Measurements from ENCODE around the gene PSG7.
"Not testable (repeated sequence)": the region's sequence is repeated elsewhere in the genome, so short reads cannot be mapped to it uniquely, and the experiment has no call there.

Gene PSG7

GRCh38 chr19:42961119-42961518 lies 24.1 kb upstream of the PSG7 start:
- Histone ChIP-seq H3K36me3 (ENCODE audit: low read length) (no peaks in the 10 kb centered on the region), H3F3A (ENCODE audit: insufficient read depth) (no peaks in the 10 kb centered on the region), H3K4me3 (ENCODE audit: insufficient read depth, low read length, poor library complexity, severe bottlenecking) (no peak overlapping the region), H3K4me2 (ENCODE audit: low read depth, low read length, poor library complexity, severe bottlenecking) (no peak overlapping the region), H3K9ac (ENCODE audit: low read length) (no peak overlapping the region), H3K27me3 (ENCODE audit: low read length) (no peaks in the 10 kb centered on the region), H3K9me2 (replicated peaks; ENCODE audit: insufficient read depth, low read length) (no peaks in the 10 kb centered on the region), H2AFZ (ENCODE audit: low read depth, low read length, severe bottlenecking) (no peak overlapping the region), H3K9me3 (ENCODE audit: insufficient read depth, low read length) (no peaks in the 10 kb centered on the region), H3K79me2 (ENCODE audit: insufficient read depth, low read length) (no peaks in the 10 kb centered on the region), H4K20me1 (ENCODE audit: low read depth, low read length) (no peaks in the 10 kb centered on the region), H3K27ac (ENCODE audit: low read depth, low read length) (no peak overlapping the region)
- TF ChIP-seq EZH2phosphoT487 (conservative IDR thresholded peaks at IDR 0.05; ENCODE audit: low read length) (no peak), CTCF (IDR thresholded peaks at IDR 0.05; ENCODE audit: insufficient read depth, low read length, poor library complexity, severe bottlenecking) (no peak)

GRCh38 chr19:42952126-42952525 lies 15.1 kb upstream of the PSG7 start:
- H2AFZ ChIP-seq (ENCODE audit: low read depth, low read length, severe bottlenecking); H3K4me3 ChIP-seq (ENCODE audit: insufficient read depth, low read length, poor library complexity, severe bottlenecking); H3K4me2 ChIP-seq (ENCODE audit: low read depth, low read length, poor library complexity, severe bottlenecking); H3K9ac ChIP-seq (ENCODE audit: low read length); H3K27me3 ChIP-seq (ENCODE audit: low read length); H3K27ac ChIP-seq (ENCODE audit: low read depth, low read length); H3K9me3 ChIP-seq (ENCODE audit: insufficient read depth, low read length); H3F3A ChIP-seq (ENCODE audit: insufficient read depth); H3K9me2 ChIP-seq (replicated peaks; ENCODE audit: insufficient read depth, low read length); H4K20me1 ChIP-seq (ENCODE audit: low read depth, low read length); H3K36me3 ChIP-seq (ENCODE audit: low read length); H3K79me2 ChIP-seq (ENCODE audit: insufficient read depth, low read length): not testable (repeated sequence)

GRCh38 chr19:42951476-42951875 lies 14.5 kb upstream of the PSG7 start:
- not testable (repeated sequence) for H3K79me2 ChIP-seq (ENCODE audit: insufficient read depth, low read length); H3F3A ChIP-seq (ENCODE audit: insufficient read depth); H2AFZ ChIP-seq (ENCODE audit: low read depth, low read length, severe bottlenecking); H3K27ac ChIP-seq (ENCODE audit: low read depth, low read length); H3K9me2 ChIP-seq (replicated peaks; ENCODE audit: insufficient read depth, low read length); H3K27me3 ChIP-seq (ENCODE audit: low read length); H3K9me3 ChIP-seq (ENCODE audit: insufficient read depth, low read length); H3K4me3 ChIP-seq (ENCODE audit: insufficient read depth, low read length, poor library complexity, severe bottlenecking); H3K4me2 ChIP-seq (ENCODE audit: low read depth, low read length, poor library complexity, severe bottlenecking); H3K9ac ChIP-seq (ENCODE audit: low read length); H3K36me3 ChIP-seq (ENCODE audit: low read length); H4K20me1 ChIP-seq (ENCODE audit: low read depth, low read length)

GRCh38 chr19:42942187-42942789 lies 5.3 kb upstream of the PSG7 start:
- Histone ChIP-seq H3K36me3 (ENCODE audit: low read length) (no peaks in the 10 kb centered on the region), H3K4me2 (ENCODE audit: low read depth, low read length, poor library complexity, severe bottlenecking) (no peak overlapping the region), H4K20me1 (ENCODE audit: low read depth, low read length) (no peaks in the 10 kb centered on the region), H3K27ac (ENCODE audit: low read depth, low read length) (no peak overlapping the region), H3K79me2 (ENCODE audit: insufficient read depth, low read length) (no peaks in the 10 kb centered on the region), H2AFZ (ENCODE audit: low read depth, low read length, severe bottlenecking) (no peak overlapping the region), H3K9me3 (ENCODE audit: insufficient read depth, low read length) (no peaks in the 10 kb centered on the region), H3K27me3 (ENCODE audit: low read length) (no peaks in the 10 kb centered on the region), H3K9ac (ENCODE audit: low read length) (no peak overlapping the region), H3K9me2 (replicated peaks; ENCODE audit: insufficient read depth, low read length) (no peaks in the 10 kb centered on the region), H3F3A (ENCODE audit: insufficient read depth) (no peaks in the 10 kb centered on the region), H3K4me3 (ENCODE audit: insufficient read depth, low read length, poor library complexity, severe bottlenecking) (no peak overlapping the region)
- TF ChIP-seq EZH2phosphoT487 (conservative IDR thresholded peaks at IDR 0.05; ENCODE audit: low read length) (no peak), CTCF (IDR thresholded peaks at IDR 0.05; ENCODE audit: insufficient read depth, low read length, poor library complexity, severe bottlenecking) (peak; percentile 28)

- not testable (repeated sequence) for H3K9ac ChIP-seq (ENCODE audit: low read length); H3K4me2 ChIP-seq (ENCODE audit: low read depth, low read length, poor library complexity, severe bottlenecking); H3F3A ChIP-seq (ENCODE audit: insufficient read depth); H3K9me2 ChIP-seq (replicated peaks; ENCODE audit: insufficient read depth, low read length); H3K36me3 ChIP-seq (ENCODE audit: low read length); H4K20me1 ChIP-seq (ENCODE audit: low read depth, low read length); H3K4me3 ChIP-seq (ENCODE audit: insufficient read depth, low read length, poor library complexity, severe bottlenecking); H3K27ac ChIP-seq (ENCODE audit: low read depth, low read length); H3K79me2 ChIP-seq (ENCODE audit: insufficient read depth, low read length); H3K9me3 ChIP-seq (ENCODE audit: insufficient read depth, low read length); H3K27me3 ChIP-seq (ENCODE audit: low read length); H2AFZ ChIP-seq (ENCODE audit: low read depth, low read length, severe bottlenecking)
These were observed 2.3 kb downstream of the PSG7 start for GRCh38 chr19:42934726-42935125.

- not testable (repeated sequence) for H3K79me2 ChIP-seq (ENCODE audit: insufficient read depth, low read length); H3K9me2 ChIP-seq (replicated peaks; ENCODE audit: insufficient read depth, low read length); H3K27me3 ChIP-seq (ENCODE audit: low read length); H3K4me2 ChIP-seq (ENCODE audit: low read depth, low read length, poor library complexity, severe bottlenecking); H3K9me3 ChIP-seq (ENCODE audit: insufficient read depth, low read length); H2AFZ ChIP-seq (ENCODE audit: low read depth, low read length, severe bottlenecking); H3K27ac ChIP-seq (ENCODE audit: low read depth, low read length); H3K9ac ChIP-seq (ENCODE audit: low read length); H3K36me3 ChIP-seq (ENCODE audit: low read length); H3K4me3 ChIP-seq (ENCODE audit: insufficient read depth, low read length, poor library complexity, severe bottlenecking); H4K20me1 ChIP-seq (ENCODE audit: low read depth, low read length); H3F3A ChIP-seq (ENCODE audit: insufficient read depth)
These were observed 2.8 kb downstream of the PSG7 start for GRCh38 chr19:42934183-42934582.

GRCh38 chr19:42933412-42933811 lies 3.6 kb downstream of the PSG7 start:
- H3K27ac ChIP-seq (ENCODE audit: low read depth, low read length); H3K79me2 ChIP-seq (ENCODE audit: insufficient read depth, low read length); H3K9me3 ChIP-seq (ENCODE audit: insufficient read depth, low read length); H3K4me2 ChIP-seq (ENCODE audit: low read depth, low read length, poor library complexity, severe bottlenecking); H3F3A ChIP-seq (ENCODE audit: insufficient read depth); H3K4me3 ChIP-seq (ENCODE audit: insufficient read depth, low read length, poor library complexity, severe bottlenecking); H4K20me1 ChIP-seq (ENCODE audit: low read depth, low read length); H2AFZ ChIP-seq (ENCODE audit: low read depth, low read length, severe bottlenecking); H3K9ac ChIP-seq (ENCODE audit: low read length); H3K36me3 ChIP-seq (ENCODE audit: low read length); H3K27me3 ChIP-seq (ENCODE audit: low read length); H3K9me2 ChIP-seq (replicated peaks; ENCODE audit: insufficient read depth, low read length): not testable (repeated sequence)

Data from SU-DHL-6 (cell line).